Esophagus squamous epithelium (tissue), 5 donors: ENCODE results near the gene WDR37. TPM values are rescaled to one million over a fixed set of nuclear protein-coding genes. Genes with fewer than 3 reads are reported as not detected.

Experiments
- DNase-seq: peaks from one replicate; lab custom pipeline; 2025; lab: John Stamatoyannopoulos, UW
- H3K27ac ChIP-seq, 4 donors: fragments of 200-600 bp; sonication (generic); one replicate each; pipeline ENCODE4 v1.5.1; 2016 to 2019; ENCODE audit warnings: mild to moderate bottlenecking in 1 of 4
- H3K27me3 ChIP-seq, 4 donors: fragments of 200-600 bp; sonication (generic); 1 replicate in 3 of 4; 2 replicates in 1 of 4; pipeline versions ENCODE4 v1.5.1 to v1.6.0; 2017 to 2021; ENCODE audit warnings: antibody characterized with exemption in 1 of 4
- H3K36me3 ChIP-seq, 3 donors: fragments of 200-600 bp; sonication (generic); one replicate each; pipeline ENCODE4 v1.5.1; 2016 to 2019
- H3K4me1 ChIP-seq, 3 donors: fragments of 200-600 bp; sonication (generic); one replicate each; pipeline ENCODE4 v1.5.1; 2017 to 2019
- H3K4me3 ChIP-seq, 4 donors: fragments of 200-600 bp; sonication (generic); 1 replicate in 3 of 4; 2 replicates in 1 of 4; pipeline ENCODE4 v1.5.1; 2016 to 2019; ENCODE audit warnings: mild to moderate bottlenecking in 2 of 4, moderate library complexity in 1 of 4
- H3K9me3 ChIP-seq, 3 donors: fragments of 200-600 bp; sonication (generic); one replicate each; pipeline ENCODE4 v1.5.1; 2016 to 2019
- CTCF ChIP-seq, 6 experiments: fragments of 450-650 bp in 4 of 6; fragments of 200-600 bp in 2 of 6; sonication (generic) in 2 of 6; IDR thresholded peaks; one replicate each; pipeline ENCODE4 v1.5.1; 2016 to 2019; ENCODE audit warnings: antibody characterized with exemption in 6 of 6, mild to moderate bottlenecking in 4 of 6, moderate library complexity in 4 of 6
- POLR2A ChIP-seq, 4 donors: fragments of 450-650 bp; IDR thresholded peaks; one replicate each; pipeline ENCODE4 v1.6.1; 2017; ENCODE audit warnings: antibody characterized with exemption in 4 of 4, mild to moderate bottlenecking in 4 of 4, moderate library complexity in 3 of 4
- WGBS, 2 donors: methylation state at CpG; one replicate each; pipeline ENCODE4 v1.1.5; 2018; 5-methylcytosine and 5-hydroxymethylcytosine counted together
- intact Hi-C: fragments of 100-400 bp; cut with DNase I; formaldehyde crosslinking; loops from one replicate; pipeline ENCODE4 v1.15.0; 2022
- total RNA-seq, 4 donors: library from RNA; depleted of rRNA; stranded (reverse); fragments of >200 nt; gene quantifications; one replicate each; pipeline ENCODE4 v1.1.0, GENCODE V29; 2016
- donor health status: DM: yes; HTN: yes; CAD: no.

Gene WDR37
- total RNA-seq, 4 donors from 2014 or later: 7.5 to 17.2 (median 11.3) TPM

GRCh38 chr10:1094112-1095057 lies 38.2 kb downstream of the WDR37 start:
- Histone ChIP-seq H3K36me3 (peaks cover 19 to 100% (median 21%) of the 10 kb centered on the region in 3 donors), H3K27ac (no peak overlapping the region), H3K9me3 (no peaks in the 10 kb centered on the region), H3K4me1 (no peaks in the 10 kb centered on the region), H3K4me3 (no peak overlapping the region), H3K27me3 (no peaks in the 10 kb centered on the region)
- WGBS, 2 donors: 90 to 92% methylated on average over 14 to 15 of the region's 15 CpGs
- no peak for DNase-seq
- TF ChIP-seq CTCF (IDR thresholded peaks at IDR 0.05): no peak
- intact Hi-C loops: no loop called here

DNA sequence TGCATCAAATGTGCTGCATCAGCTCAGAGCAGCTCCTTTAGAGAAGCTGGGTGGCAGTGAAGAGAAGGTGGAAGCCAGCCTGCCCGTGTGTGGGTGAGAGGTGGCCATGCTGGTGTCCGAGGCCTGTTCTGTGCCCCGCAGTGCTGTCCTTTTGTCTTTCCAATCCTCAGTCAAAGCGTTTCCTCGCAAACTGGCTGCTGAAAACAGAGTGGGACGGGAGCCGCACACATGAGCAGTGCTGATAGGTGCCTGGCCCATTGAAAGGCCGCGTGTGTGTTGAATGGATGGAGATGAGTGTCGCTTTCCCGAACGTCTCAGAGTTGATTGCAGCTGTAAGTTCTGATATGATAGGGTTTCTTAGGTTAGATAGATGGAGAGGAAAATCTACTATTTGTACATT lies 39.3 kb downstream of the WDR37 start:
- no peak overlapping the region for H3K27ac ChIP-seq
- no peaks in the 10 kb centered on the region for H3K9me3 ChIP-seq
- no peak overlapping the region for H3K4me3 ChIP-seq
- intact Hi-C loops: no loop called here
- WGBS, 2 donors: 84 to 95% methylated on average over 11 to 12 of the region's 12 CpGs
- H3K36me3 ChIP-seq: peaks cover 11 to 100% (median 14%) of the 10 kb centered on the region in 3 donors
- no peak for DNase-seq
- no peaks in the 10 kb centered on the region for H3K27me3 ChIP-seq
- TF ChIP-seq POLR2A (IDR thresholded peaks at IDR 0.05): no peak
- TF ChIP-seq CTCF (IDR thresholded peaks at IDR 0.05): no peak
- no peaks in the 10 kb centered on the region for H3K4me1 ChIP-seq

- intact Hi-C loops: no loop called here
- H3K4me3 ChIP-seq: no peak overlapping the region
- H3K9me3 ChIP-seq: no peaks in the 10 kb centered on the region
- H3K36me3 ChIP-seq: peaks cover 6 to 100% (median 10%) of the 10 kb centered on the region in 3 donors
- H3K27ac ChIP-seq: no peak overlapping the region
- H3K27me3 ChIP-seq: no peaks in the 10 kb centered on the region
- DNase-seq: no peak
- 92% methylated on average over 26 to 27 of the region's 27 CpGs for WGBS, 2 donors
- H3K4me1 ChIP-seq: no peaks in the 10 kb centered on the region
- TF ChIP-seq CTCF (IDR thresholded peaks at IDR 0.05): no peak
- TF ChIP-seq POLR2A (IDR thresholded peaks at IDR 0.05): no peak
Observed at GRCh38 chr10:1096287-1096889, 40.2 kb downstream of the WDR37 start.

DNA sequence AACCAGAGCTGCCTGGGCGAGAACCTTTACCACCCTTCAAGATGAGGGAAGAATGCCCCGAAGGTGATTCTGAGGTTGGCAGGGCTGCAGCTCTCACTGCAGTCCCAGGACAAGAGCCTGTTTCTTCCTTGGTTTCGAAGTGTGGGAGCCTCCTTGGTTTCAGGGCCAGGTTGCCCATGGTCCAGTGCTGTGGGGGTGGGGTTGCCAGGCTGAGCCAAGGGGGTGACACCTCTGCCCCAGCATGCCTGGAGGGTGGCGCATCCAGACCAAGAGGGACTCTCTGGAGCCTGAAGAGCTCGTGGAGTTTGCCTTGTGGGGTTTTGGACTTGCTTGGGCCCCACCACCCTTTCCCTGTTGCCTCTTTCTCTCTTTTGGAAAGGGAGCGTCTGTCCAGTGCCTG lies 41.3 kb downstream of the WDR37 start:
- H3K4me1 ChIP-seq: no peaks in the 10 kb centered on the region
- H3K27me3 ChIP-seq: no peaks in the 10 kb centered on the region
- DNase-seq: no peak
- intact Hi-C loops: no loop called here
- peaks cover 6 to 100% (median 12%) of the 10 kb centered on the region in 3 donors for H3K36me3 ChIP-seq
- no peak for TF ChIP-seq POLR2A (IDR thresholded peaks at IDR 0.05)
- no peak for TF ChIP-seq CTCF (IDR thresholded peaks at IDR 0.05)
- no peak overlapping the region for H3K4me3 ChIP-seq
- WGBS, 2 donors: 80 to 93% methylated on average over 2 to 5 of the region's 6 CpGs
- no peak overlapping the region for H3K27ac ChIP-seq
- H3K9me3 ChIP-seq: no peaks in the 10 kb centered on the region

- no peak for TF ChIP-seq POLR2A (IDR thresholded peaks at IDR 0.05)
- TF ChIP-seq CTCF (IDR thresholded peaks at IDR 0.05): no peak
- Histone ChIP-seq H3K27me3 (no peaks in the 10 kb centered on the region), H3K4me1 (no peaks in the 10 kb centered on the region), H3K9me3 (no peaks in the 10 kb centered on the region), H3K27ac (no peak overlapping the region), H3K36me3 (peaks cover 6 to 100% (median 19%) of the 10 kb centered on the region in 3 donors), H3K4me3 (no peak overlapping the region)
- no peak for DNase-seq
- intact Hi-C loops: no loop called here
- 55 to 80% methylated on average over 3 of the region's 3 CpGs for WGBS, 2 donors
Observed at GRCh38 chr10:1100143-1100542, 44.0 kb downstream of the WDR37 start.
